HCT116 (cell line): ENCODE data around the gene LIPE. TPM values are rescaled to one million over a fixed set of nuclear protein-coding genes. Genes with fewer than 3 reads are reported as not detected.

Source experiments
- ATAC-seq: fragments of 200-7000 bp; cut with Tn5 transposase; 2 replicates; pipeline ENCODE4 v1.9.1; 2020; ENCODE audit warnings: mild to moderate bottlenecking, moderate library complexity
- BruUV-seq: library from RNA; stranded (reverse); fragments of 400-500 nt; replicated peaks from 2 replicates; lab custom pipeline; 2021; lab: Mats Ljungman, UMichigan
- CTCF ChIA-PET: fragments of 300-600 bp; sonication (Branson Sonifier 250); formaldehyde crosslinking; loops from one replicate; lab custom pipeline; 2021; ENCODE audit warnings: antibody characterized with exemption; lab: Charles Lee
- POLR2A ChIA-PET: fragments of 300-600, 350-600 bp; sonication (Branson Sonifier 250); formaldehyde crosslinking; loops from one replicate; lab custom pipeline; 2021; ENCODE audit warnings: antibody characterized with exemption; lab: Charles Lee
- RAD21 ChIA-PET, 2 experiments: fragments of 300-600 bp; sonication (Branson Sonifier 250); formaldehyde crosslinking; loops; one replicate each; lab custom pipeline; 2023; ENCODE audit warnings: low total read pairs in 2 of 2; ENCODE audit not compliant: uncharacterized antibody in 2 of 2, unreplicated experiment in 2 of 2, low non-redundant PET in 1 of 2; lab: Charles Lee
- DNase-seq: peaks from one replicate; pipeline ENCODE4 v3.0.0-alpha.2; 2010; ENCODE audit warnings: low read depth, low spot score
- H2AFZ ChIP-seq: fragments of 200-600 bp; shearing (Covaris generic), sonication (generic); 2 replicates; pipeline ENCODE4 v1.6.1; 2017; ENCODE audit warnings: low read depth, mixed run types, mixed read lengths, antibody characterized with exemption, low read length; ENCODE audit not compliant: poor library complexity, severe bottlenecking
- H3K27ac ChIP-seq: 2 replicates; pipeline ENCODE4 v1.5.1; 2012; ENCODE audit warnings: low read depth, low read length
- H3K27me3 ChIP-seq: fragments of 200-600 bp; sonication (generic); 2 replicates; pipeline ENCODE4 v1.6.1; 2016; ENCODE audit warnings: mixed run types, low read length, mixed read lengths; ENCODE audit not compliant: insufficient read depth
- H3K36me3 ChIP-seq, 2 experiments: fragments of 200-500 bp in 1 of 2; fragments of 200-600 bp in 1 of 2; sonication (Bioruptor generic) in 1 of 2; sonication (generic) in 1 of 2; 2 replicates each; pipeline versions ENCODE4 v1.5.1 to v1.6.1; 2014 to 2016; ENCODE audit warnings: low read length in 2 of 2, inconsistent platforms in 1 of 2, mixed read lengths in 1 of 2, mixed run types in 1 of 2; ENCODE audit not compliant: insufficient read depth in 2 of 2, control insufficient read depth in 1 of 2
- H3K4me1 ChIP-seq, 2 experiments: fragments of 200-600 bp in 1 of 2; sonication (generic) in 1 of 2; 2 replicates each; pipeline versions ENCODE4 v1.5.1 to v1.6.1; 2012 to 2017; ENCODE audit warnings: low read length in 2 of 2, inconsistent platforms in 1 of 2, mild to moderate bottlenecking in 1 of 2, mixed read lengths in 1 of 2, mixed run types in 1 of 2, moderate library complexity in 1 of 2; ENCODE audit not compliant: insufficient read depth in 2 of 2, control insufficient read depth in 1 of 2
- H3K4me2 ChIP-seq: fragments of 200-600 bp; sonication (generic); 2 replicates; pipeline ENCODE4 v1.6.1; 2017; ENCODE audit warnings: mixed run types, low read length, mixed read lengths
- H3K4me3 ChIP-seq, 2 experiments: fragments of 200-600 bp in 1 of 2; sonication (generic) in 1 of 2; replicated peaks in 1 of 2; 2 replicates each; pipeline ENCODE4 v1.5.1; 2011 to 2016; ENCODE audit warnings: low read length in 2 of 2, control low read depth in 1 of 2, low read depth in 1 of 2, mild to moderate bottlenecking in 1 of 2, mixed read lengths in 1 of 2, mixed run types in 1 of 2
- H3K79me2 ChIP-seq: fragments of 200-600 bp; sonication (generic); 2 replicates; pipeline ENCODE4 v1.6.1; 2017; ENCODE audit warnings: mild to moderate bottlenecking, mixed run types, low read length, moderate library complexity, mixed read lengths; ENCODE audit not compliant: insufficient read depth
- H3K9ac ChIP-seq: fragments of 200-600 bp; sonication (generic); 2 replicates; pipeline ENCODE4 v1.6.1; 2016; ENCODE audit warnings: low read length, mixed read lengths
- H3K9me2 ChIP-seq: fragments of 200-600 bp; sonication (generic), shearing (Covaris generic); 2 replicates; pipeline ENCODE4 v1.6.1; 2017; ENCODE audit warnings: mixed run types, mild to moderate bottlenecking, moderate library complexity; ENCODE audit not compliant: insufficient read depth
- H3K9me3 ChIP-seq, 2 experiments: fragments of 200-500 bp in 1 of 2; fragments of 200-600 bp in 1 of 2; sonication (Bioruptor generic) in 1 of 2; sonication (generic) in 1 of 2; 2 replicates each; pipeline ENCODE4 v1.6.1; 2014 to 2017; ENCODE audit warnings: low read length in 2 of 2, mixed read lengths in 2 of 2, inconsistent platforms in 1 of 2, low read depth in 1 of 2, mild to moderate bottlenecking in 1 of 2, mixed run types in 1 of 2, moderate library complexity in 1 of 2; ENCODE audit not compliant: control insufficient read depth in 1 of 2, insufficient read depth in 1 of 2
- H4K20me1 ChIP-seq: fragments of 200-600 bp; sonication (generic), shearing (Covaris generic); 2 replicates; pipeline ENCODE4 v1.6.1; 2017; ENCODE audit warnings: mixed run types, mild to moderate bottlenecking, moderate library complexity; ENCODE audit not compliant: insufficient read depth
- CEBPB ChIP-seq: IDR thresholded peaks from 2 replicates; pipeline ENCODE4 v1.6.1; 2012; ENCODE audit warnings: low read depth
- ELF1 ChIP-seq: IDR thresholded peaks from 2 replicates; pipeline ENCODE4 v1.6.1; 2012; ENCODE audit warnings: low read depth, borderline replicate concordance
- FOSL1 ChIP-seq: IDR thresholded peaks from 2 replicates; pipeline ENCODE4 v1.6.1; 2012; ENCODE audit warnings: low read depth
- JUND ChIP-seq: IDR thresholded peaks from 2 replicates; pipeline ENCODE4 v1.6.1; 2012
- POLR2AphosphoS5 ChIP-seq: IDR thresholded peaks from 2 replicates; pipeline ENCODE4 v1.6.1; 2011; ENCODE audit warnings: mild to moderate bottlenecking, low read depth, low read length, moderate library complexity
- RAD21 ChIP-seq: IDR thresholded peaks from 2 replicates; pipeline ENCODE4 v1.6.1; 2012; ENCODE audit warnings: low read depth, mild to moderate bottlenecking
- YY1 ChIP-seq: IDR thresholded peaks from 2 replicates; pipeline ENCODE4 v1.6.1; 2011; ENCODE audit warnings: low read length, low read depth, moderate library complexity, mild to moderate bottlenecking; ENCODE audit not compliant: insufficient replicate concordance; ENCODE audit errors: extremely low read depth
- ZFX ChIP-seq: fragments of 450-650 bp; IDR thresholded peaks from 2 replicates; pipeline ENCODE4 v1.6.1; 2017
- ZNF274 ChIP-seq: fragments of 200-500 bp; sonication (Bioruptor generic); IDR thresholded peaks from 2 replicates; pipeline ENCODE4 v1.6.1; 2014; ENCODE audit warnings: mild to moderate bottlenecking, low read depth, low read length, inconsistent platforms
- intact Hi-C: fragments of 100-400 bp; cut with micrococcal nuclease; formaldehyde crosslinking; loops from 2 replicates; pipeline ENCODE4 v1.10.0; 2022
- total RNA-seq: library from RNA; stranded (reverse); gene quantifications from one replicate; pipeline ENCODE4 v1.2.1, GENCODE V29; 2021; ENCODE audit not compliant: unreplicated experiment
- TF ChIP-seq, protein P1 (sequence below): IDR thresholded peaks from 2 replicates; pipeline ENCODE4 v1.6.1; 2012
- TF ChIP-seq, protein P2 (sequence below): IDR thresholded peaks from 2 replicates; pipeline ENCODE4 v1.6.1; 2012
- TF ChIP-seq, protein P3 (sequence below): IDR thresholded peaks from 2 replicates; pipeline ENCODE4 v1.6.1; 2012; ENCODE audit warnings: low read depth
- TF ChIP-seq, protein P4 (sequence below): IDR thresholded peaks from 2 replicates; pipeline ENCODE4 v1.6.1; 2011; ENCODE audit warnings: mild to moderate bottlenecking, low read length, moderate library complexity; ENCODE audit not compliant: insufficient replicate concordance; ENCODE audit errors: extremely low read depth
- TF ChIP-seq, protein P5 (sequence below), 3 experiments: fragments of 200-600 bp in 1 of 3; sonication (generic) in 1 of 3; IDR thresholded peaks in 2 of 3; conservative IDR thresholded peaks in 1 of 3; 2 replicates each; pipeline ENCODE4 v1.5.1; 2012 to 2017; ENCODE audit warnings: low read depth in 2 of 3, low read length in 2 of 3, antibody characterized with exemption in 1 of 3, borderline replicate concordance in 1 of 3, control low read depth in 1 of 3, mild to moderate bottlenecking in 1 of 3, mixed read lengths in 1 of 3, mixed run types in 1 of 3, moderate library complexity in 1 of 3; ENCODE audit not compliant: insufficient read depth in 1 of 3

Gene LIPE
- total RNA-seq, 1 experiment from 2014 or later, result 11.3 TPM

DNA sequence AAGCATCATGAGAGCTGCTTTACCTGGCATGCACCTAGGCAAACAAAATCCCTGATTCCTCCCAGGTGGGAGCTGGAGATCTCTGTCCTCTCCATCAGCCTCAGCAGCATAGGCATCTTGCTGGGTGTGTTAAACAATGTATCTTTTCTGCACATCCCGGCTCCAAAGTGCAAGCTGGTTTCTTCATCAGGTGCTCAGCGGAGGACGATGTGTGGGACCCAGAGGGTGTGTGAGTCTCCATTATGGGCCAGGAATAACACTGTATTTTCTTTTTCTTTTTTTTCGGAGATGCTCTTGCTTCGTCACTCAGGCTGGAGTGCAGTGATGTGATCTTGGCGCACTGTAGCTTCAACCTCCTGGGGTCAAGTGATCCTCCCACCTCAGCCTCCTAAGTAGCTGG is 47.0 kb downstream of the LIPE start:
- DNase-seq (no peak), ATAC-seq (no peak)
- Histone ChIP-seq H3K4me2 (no peak overlapping the region), H3K27ac (no peak overlapping the region), H3K9me3 (no peaks in the 10 kb centered on the region), H3K4me3 (no peak overlapping the region), H4K20me1 (no peaks in the 10 kb centered on the region), H3K9me2 (no peaks in the 10 kb centered on the region), H2AFZ (no peak overlapping the region), H3K79me2 (no peaks in the 10 kb centered on the region), H3K9ac (no peak overlapping the region), H3K4me1 (peaks cover 0 to 6% of the 10 kb centered on the region in 2 experiments; a peak in 2 of 4 replicates), H3K27me3 (no peaks in the 10 kb centered on the region), H3K36me3 (no peaks in the 10 kb centered on the region)
- BruUV-seq, result no TSS peak
- TF ChIP-seq ZFX, result no peak
- TF ChIP-seq ZNF274, result no peak
- TF ChIP-seq, protein P1, sequence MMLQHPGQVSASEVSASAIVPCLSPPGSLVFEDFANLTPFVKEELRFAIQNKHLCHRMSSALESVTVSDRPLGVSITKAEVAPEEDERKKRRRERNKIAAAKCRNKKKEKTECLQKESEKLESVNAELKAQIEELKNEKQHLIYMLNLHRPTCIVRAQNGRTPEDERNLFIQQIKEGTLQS, result no peak
- no peak for TF ChIP-seq RAD21
- TF ChIP-seq, protein P2, sequence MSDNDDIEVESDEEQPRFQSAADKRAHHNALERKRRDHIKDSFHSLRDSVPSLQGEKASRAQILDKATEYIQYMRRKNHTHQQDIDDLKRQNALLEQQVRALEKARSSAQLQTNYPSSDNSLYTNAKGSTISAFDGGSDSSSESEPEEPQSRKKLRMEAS, result no peak
- TF ChIP-seq YY1, result no peak
- TF ChIP-seq ELF1, result no peak
- TF ChIP-seq, protein P3, sequence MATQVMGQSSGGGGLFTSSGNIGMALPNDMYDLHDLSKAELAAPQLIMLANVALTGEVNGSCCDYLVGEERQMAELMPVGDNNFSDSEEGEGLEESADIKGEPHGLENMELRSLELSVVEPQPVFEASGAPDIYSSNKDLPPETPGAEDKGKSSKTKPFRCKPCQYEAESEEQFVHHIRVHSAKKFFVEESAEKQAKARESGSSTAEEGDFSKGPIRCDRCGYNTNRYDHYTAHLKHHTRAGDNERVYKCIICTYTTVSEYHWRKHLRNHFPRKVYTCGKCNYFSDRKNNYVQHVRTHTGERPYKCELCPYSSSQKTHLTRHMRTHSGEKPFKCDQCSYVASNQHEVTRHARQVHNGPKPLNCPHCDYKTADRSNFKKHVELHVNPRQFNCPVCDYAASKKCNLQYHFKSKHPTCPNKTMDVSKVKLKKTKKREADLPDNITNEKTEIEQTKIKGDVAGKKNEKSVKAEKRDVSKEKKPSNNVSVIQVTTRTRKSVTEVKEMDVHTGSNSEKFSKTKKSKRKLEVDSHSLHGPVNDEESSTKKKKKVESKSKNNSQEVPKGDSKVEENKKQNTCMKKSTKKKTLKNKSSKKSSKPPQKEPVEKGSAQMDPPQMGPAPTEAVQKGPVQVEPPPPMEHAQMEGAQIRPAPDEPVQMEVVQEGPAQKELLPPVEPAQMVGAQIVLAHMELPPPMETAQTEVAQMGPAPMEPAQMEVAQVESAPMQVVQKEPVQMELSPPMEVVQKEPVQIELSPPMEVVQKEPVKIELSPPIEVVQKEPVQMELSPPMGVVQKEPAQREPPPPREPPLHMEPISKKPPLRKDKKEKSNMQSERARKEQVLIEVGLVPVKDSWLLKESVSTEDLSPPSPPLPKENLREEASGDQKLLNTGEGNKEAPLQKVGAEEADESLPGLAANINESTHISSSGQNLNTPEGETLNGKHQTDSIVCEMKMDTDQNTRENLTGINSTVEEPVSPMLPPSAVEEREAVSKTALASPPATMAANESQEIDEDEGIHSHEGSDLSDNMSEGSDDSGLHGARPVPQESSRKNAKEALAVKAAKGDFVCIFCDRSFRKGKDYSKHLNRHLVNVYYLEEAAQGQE, result no peak
- no peak for TF ChIP-seq POLR2AphosphoS5
- no peak for TF ChIP-seq CEBPB
- TF ChIP-seq, protein P4, sequence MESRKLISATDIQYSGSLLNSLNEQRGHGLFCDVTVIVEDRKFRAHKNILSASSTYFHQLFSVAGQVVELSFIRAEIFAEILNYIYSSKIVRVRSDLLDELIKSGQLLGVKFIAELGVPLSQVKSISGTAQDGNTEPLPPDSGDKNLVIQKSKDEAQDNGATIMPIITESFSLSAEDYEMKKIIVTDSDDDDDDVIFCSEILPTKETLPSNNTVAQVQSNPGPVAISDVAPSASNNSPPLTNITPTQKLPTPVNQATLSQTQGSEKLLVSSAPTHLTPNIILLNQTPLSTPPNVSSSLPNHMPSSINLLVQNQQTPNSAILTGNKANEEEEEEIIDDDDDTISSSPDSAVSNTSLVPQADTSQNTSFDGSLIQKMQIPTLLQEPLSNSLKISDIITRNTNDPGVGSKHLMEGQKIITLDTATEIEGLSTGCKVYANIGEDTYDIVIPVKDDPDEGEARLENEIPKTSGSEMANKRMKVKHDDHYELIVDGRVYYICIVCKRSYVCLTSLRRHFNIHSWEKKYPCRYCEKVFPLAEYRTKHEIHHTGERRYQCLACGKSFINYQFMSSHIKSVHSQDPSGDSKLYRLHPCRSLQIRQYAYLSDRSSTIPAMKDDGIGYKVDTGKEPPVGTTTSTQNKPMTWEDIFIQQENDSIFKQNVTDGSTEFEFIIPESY, result no peak
- TF ChIP-seq, protein P5, sequence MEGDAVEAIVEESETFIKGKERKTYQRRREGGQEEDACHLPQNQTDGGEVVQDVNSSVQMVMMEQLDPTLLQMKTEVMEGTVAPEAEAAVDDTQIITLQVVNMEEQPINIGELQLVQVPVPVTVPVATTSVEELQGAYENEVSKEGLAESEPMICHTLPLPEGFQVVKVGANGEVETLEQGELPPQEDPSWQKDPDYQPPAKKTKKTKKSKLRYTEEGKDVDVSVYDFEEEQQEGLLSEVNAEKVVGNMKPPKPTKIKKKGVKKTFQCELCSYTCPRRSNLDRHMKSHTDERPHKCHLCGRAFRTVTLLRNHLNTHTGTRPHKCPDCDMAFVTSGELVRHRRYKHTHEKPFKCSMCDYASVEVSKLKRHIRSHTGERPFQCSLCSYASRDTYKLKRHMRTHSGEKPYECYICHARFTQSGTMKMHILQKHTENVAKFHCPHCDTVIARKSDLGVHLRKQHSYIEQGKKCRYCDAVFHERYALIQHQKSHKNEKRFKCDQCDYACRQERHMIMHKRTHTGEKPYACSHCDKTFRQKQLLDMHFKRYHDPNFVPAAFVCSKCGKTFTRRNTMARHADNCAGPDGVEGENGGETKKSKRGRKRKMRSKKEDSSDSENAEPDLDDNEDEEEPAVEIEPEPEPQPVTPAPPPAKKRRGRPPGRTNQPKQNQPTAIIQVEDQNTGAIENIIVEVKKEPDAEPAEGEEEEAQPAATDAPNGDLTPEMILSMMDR (IDR thresholded peaks at IDR 0.05 in 2 of 3, conservative IDR thresholded peaks at IDR 0.05 in 1 of 3; ENCODE audit: borderline replicate concordance in 1 of 3, insufficient read depth in 1 of 3, low read depth in 2 of 3, low read length in 2 of 3), result no peak
- no peak for TF ChIP-seq FOSL1
- TF ChIP-seq JUND, result no peak
- ChIA-PET RAD21 (no interaction called here), POLR2A (interaction anchor here (1.7 kb wide), 1 partner anchor 16 kb away, joined by 5 read pairs; no protein-coding TSS in a partner anchor), CTCF (no interaction called here)
- intact Hi-C loops, result no loop called here
